ENCODE measurements around the gene KRIT1. TPM values are rescaled to one million over a fixed set of nuclear protein-coding genes. Genes with fewer than 3 reads are reported as not detected.

The KRIT1 gene
- total and polyA plus RNA-seq, 2 experiments from 2014 or later, result 29.5 to 29.7 TPM

DNA sequence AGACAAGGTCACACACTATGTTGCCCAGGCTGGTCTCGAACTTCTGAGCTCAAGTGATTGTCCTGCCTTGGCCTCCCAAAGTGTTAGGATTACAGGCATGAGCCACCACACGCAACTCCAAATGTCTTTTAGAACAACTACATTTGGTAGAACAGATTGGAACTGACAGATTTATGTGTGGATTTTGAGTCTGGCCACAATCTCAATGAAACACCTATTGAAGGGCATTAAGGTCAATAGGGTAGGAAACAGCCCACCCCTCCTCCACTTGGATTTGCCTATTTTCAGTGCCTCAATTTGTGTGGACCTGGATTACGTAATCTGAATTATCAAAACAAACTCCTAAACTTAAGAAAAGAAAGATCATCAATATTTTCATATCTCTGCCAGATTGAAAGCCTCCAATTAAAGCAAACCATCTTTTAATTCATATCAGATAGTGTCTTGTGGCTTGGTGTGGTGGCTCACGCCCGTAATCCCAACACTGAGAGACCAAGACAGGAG lies 95.9 kb downstream of the KRIT1 start:
- no peak overlapping the region for H3K27ac ChIP-seq
- no peak overlapping the region for H3K9ac ChIP-seq
- TF ChIP-seq EZH2 (IDR thresholded peaks at IDR 0.05; ENCODE audit: insufficient read depth, poor library complexity, severe bottlenecking), result no peak
- no peak for TF ChIP-seq EZH2phosphoT487 (IDR thresholded peaks at IDR 0.05; ENCODE audit: insufficient read depth, low read depth)
- no peaks in the 10 kb centered on the region for H4K20me1 ChIP-seq (ENCODE audit: insufficient read depth)
- H3K9me2 ChIP-seq (ENCODE audit: insufficient read depth), result no peaks in the 10 kb centered on the region
- H3K4me1 ChIP-seq (ENCODE audit: insufficient read depth), result no peaks in the 10 kb centered on the region
- H3K9me3 ChIP-seq (ENCODE audit: low read depth), result no peaks in the 10 kb centered on the region
- in situ Hi-C loops (cut with MboI), result no loop called here
- no peaks in the 10 kb centered on the region for H3K36me3 ChIP-seq (ENCODE audit: low read depth)
- no peak overlapping the region for H2AFZ ChIP-seq
- no peak overlapping the region for H3K4me3 ChIP-seq
- no peaks in the 10 kb centered on the region for H3K79me2 ChIP-seq (ENCODE audit: insufficient read depth)
- H3K27me3 ChIP-seq (replicated peaks; ENCODE audit: insufficient read depth), result no peaks in the 10 kb centered on the region
- no peaks in the 10 kb centered on the region for H3F3A ChIP-seq (ENCODE audit: insufficient read depth)
- no peak overlapping the region for H3K4me2 ChIP-seq (ENCODE audit: unreplicated experiment)
- 85 to 89% methylated on average over 5 of the region's 5 CpGs for WGBS, 2 experiments (ENCODE audit: low coverage in 1 of 2, low lambda C conversion rate in 2 of 2, missing lambda C conversion rate in 2 of 2)
- DNase-seq, result no peak

Small RNAs within 50 kb of the gene (microRNA-seq; reads per million reads assigned to microRNA genes)
- gene MIR1285-1 (ENCODE audit: borderline number of aligned reads), result not detected

Small RNAs within 50 kb of the gene (small RNA-seq; reads per million reads assigned to genes)
- gene MIR1285-1 (ENCODE audit: low read depth, low replicate concordance) (not detected), gene RF00019 (ENCODE audit: low read depth, low replicate concordance) (not detected)

Other genes starting within 250 kb of the KRIT1 start
- gene CYP51A1, start 111.4 kb downstream of the KRIT1 start, total RNA-seq (2014; rRNA removed; shearing (Covaris generic)), result 64.6 and 67.8 TPM in 2 replicates
- 65.6 and 67.2 TPM in 2 replicates for gene CYP51A1, start 111.4 kb downstream of the KRIT1 start, polyA plus RNA-seq (2016; fragmentation: Nextera tagmentation; extraction: Ambion mirVana)
- gene LRRD1, start 66.8 kb downstream of the KRIT1 start, total RNA-seq (2014; rRNA removed; shearing (Covaris generic)), result not detected in 2 replicates
- gene LRRD1, start 66.8 kb downstream of the KRIT1 start, polyA plus RNA-seq (2016; fragmentation: Nextera tagmentation; extraction: Ambion mirVana), result not detected in 2 replicates
- 36.7 and 43.1 TPM in 2 replicates for gene ANKIB1, start 60 bp upstream of the KRIT1 start, total RNA-seq (2014; rRNA removed; shearing (Covaris generic))
- 12.6 and 12.9 TPM in 2 replicates for gene ANKIB1, start 60 bp upstream of the KRIT1 start, polyA plus RNA-seq (2016; fragmentation: Nextera tagmentation; extraction: Ambion mirVana)
- gene GATAD1, start 201.6 kb upstream of the KRIT1 start, total RNA-seq (2014; rRNA removed; shearing (Covaris generic)), result 20.1 and 21.4 TPM in 2 replicates
- 10.0 and 10.8 TPM in 2 replicates for gene GATAD1, start 201.6 kb upstream of the KRIT1 start, polyA plus RNA-seq (2016; fragmentation: Nextera tagmentation; extraction: Ambion mirVana)
- gene ERVW-1, start 232.0 kb upstream of the KRIT1 start, total RNA-seq (2014; rRNA removed; shearing (Covaris generic)), result not detected in 2 replicates
- not detected in 2 replicates for gene ERVW-1, start 232.0 kb upstream of the KRIT1 start, polyA plus RNA-seq (2016; fragmentation: Nextera tagmentation; extraction: Ambion mirVana)